Kidney capillary endothelial cell (primary cell): ENCODE data around the gene EPB41L4A.
"Not testable (repeated sequence)": the region's sequence is repeated elsewhere in the genome, so short reads cannot be mapped to it uniquely, and the experiment has no call there.

Source experiments
- DNase-seq: peaks from one replicate; pipeline ENCODE4 v3.0.0-alpha.2; 2018; ENCODE audit warnings: low spot score

The EPB41L4A gene

GRCh38 chr5:112419164-112419985 is at the start of gene EPB41L4A:
Gene EPB41L4A (minus strand): TSS chr5:112419277. CDS start chr5:112419039, 238 bp downstream.
- DNase-seq, result peak; percentile 46

- DNase-seq, result no peak
Measured at GRCh38 chr5:112467485-112467884, 48.4 kb upstream of the EPB41L4A start.

- DNase-seq, result not testable (repeated sequence)
Measured at GRCh38 chr5:112466261-112466660, 47.2 kb upstream of the EPB41L4A start.

- DNase-seq, result not testable (repeated sequence)
Measured at GRCh38 chr5:112447187-112447760, 28.2 kb upstream of the EPB41L4A start.

- no peak for DNase-seq
Measured at GRCh38 chr5:112445626-112446350, 26.7 kb upstream of the EPB41L4A start.

- DNase-seq, result not testable (repeated sequence)
Measured at GRCh38 chr5:112443932-112444331, 24.9 kb upstream of the EPB41L4A start.

- no peak for DNase-seq
Measured at GRCh38 chr5:112440031-112440430, 21.0 kb upstream of the EPB41L4A start.

- DNase-seq, result no peak
Measured at GRCh38 chr5:112436144-112436543, 17.1 kb upstream of the EPB41L4A start.

GRCh38 chr5:112434641-112435040 is 15.6 kb upstream of the EPB41L4A start:
- no peak for DNase-seq

GRCh38 chr5:112426202-112426601 is 7.1 kb upstream of the EPB41L4A start:
- not testable (repeated sequence) for DNase-seq

GRCh38 chr5:112419986-112420864 is 1.1 kb upstream of the EPB41L4A start:
- peak; percentile 84 for DNase-seq

- DNase-seq, result peak; percentile 19
Measured at GRCh38 chr5:112418659-112419163, 366 bp downstream of the EPB41L4A start.

- DNase-seq, result peak; percentile 44
Measured at GRCh38 chr5:112417931-112418658, 982 bp downstream of the EPB41L4A start.

- no peak for DNase-seq
Measured at GRCh38 chr5:112415552-112415951, 3.5 kb downstream of the EPB41L4A start.

GRCh38 chr5:112413611-112414010 is 5.5 kb downstream of the EPB41L4A start:
- DNase-seq, result no peak

- DNase-seq, result peak; percentile 71
Measured at GRCh38 chr5:112412346-112412745, 6.7 kb downstream of the EPB41L4A start.

GRCh38 chr5:112411903-112412302 is 7.2 kb downstream of the EPB41L4A start:
- no peak for DNase-seq

GRCh38 chr5:112407666-112408065 is 11.4 kb downstream of the EPB41L4A start:
- no peak for DNase-seq

- DNase-seq, result peak; percentile 31
Measured at GRCh38 chr5:112407240-112407639, 11.8 kb downstream of the EPB41L4A start.

GRCh38 chr5:112403069-112403468 is 16.0 kb downstream of the EPB41L4A start:
- no peak for DNase-seq

- no peak for DNase-seq
Measured at GRCh38 chr5:112401924-112402323, 17.2 kb downstream of the EPB41L4A start.
